IMR-90 (cell line): ENCODE results near the gene DAB1.

Experiments
- BHLHE40 ChIP-seq: fragments of 150-350 bp; IDR thresholded peaks from 2 replicates; pipeline ENCODE4 v1.6.1; 2016; ENCODE audit warnings: mild to moderate bottlenecking, low read depth, low read length
- CHD1 ChIP-seq: IDR thresholded peaks from 2 replicates; pipeline ENCODE4 v1.6.1; 2012; ENCODE audit warnings: low read depth, low read length, improper control_type of control experiment
- MAFK ChIP-seq: IDR thresholded peaks from 2 replicates; pipeline ENCODE4 v1.6.1; 2012; ENCODE audit warnings: low read depth, low read length, improper control_type of control experiment
- MAZ ChIP-seq: IDR thresholded peaks from 2 replicates; pipeline ENCODE4 v1.6.1; 2012; ENCODE audit warnings: low read depth, mild to moderate bottlenecking, low read length, improper control_type of control experiment, moderate library complexity, borderline replicate concordance
- MXI1 ChIP-seq: IDR thresholded peaks from 2 replicates; pipeline ENCODE4 v1.6.1; 2012; ENCODE audit warnings: low read depth, mild to moderate bottlenecking, low read length, moderate library complexity, borderline replicate concordance
- NFE2L2 ChIP-seq: fragments of 150-350 bp; IDR thresholded peaks from 2 replicates; pipeline ENCODE4 v1.6.1; 2016; ENCODE audit warnings: low read depth, mild to moderate bottlenecking, low read length
- POLR2A ChIP-seq: IDR thresholded peaks from 2 replicates; pipeline ENCODE4 v1.6.1; 2012; ENCODE audit warnings: mild to moderate bottlenecking, low read depth, low read length
- RAD21 ChIP-seq: IDR thresholded peaks from 2 replicates; pipeline ENCODE4 v1.6.1; 2012; ENCODE audit warnings: low read length, improper control_type of control experiment
- RFX5 ChIP-seq: IDR thresholded peaks from 2 replicates; pipeline ENCODE4 v1.8.0; 2012; ENCODE audit warnings: low read depth, mild to moderate bottlenecking, low read length, moderate library complexity
- SMC3 ChIP-seq: fragments of 150-350 bp; IDR thresholded peaks from 2 replicates; pipeline ENCODE4 v1.6.1; 2016; ENCODE audit warnings: low read depth, mild to moderate bottlenecking, antibody characterized with exemption, low read length, moderate library complexity
- TF ChIP-seq, protein P1 (sequence below): conservative IDR thresholded peaks from 2 replicates; pipeline ENCODE4 v1.5.1; 2012; ENCODE audit warnings: mild to moderate bottlenecking, low read depth, low read length, improper control_type of control experiment
- TF ChIP-seq, protein P2 (sequence below): fragments of 150-350 bp; IDR thresholded peaks from 2 replicates; pipeline ENCODE4 v1.6.1; 2017; ENCODE audit warnings: mild to moderate bottlenecking, antibody characterized with exemption, low read length, low read depth
- TF ChIP-seq, protein P3 (sequence below): fragments of 150-350 bp; IDR thresholded peaks from 2 replicates; pipeline ENCODE4 v1.6.1; 2016; ENCODE audit warnings: low read depth, mild to moderate bottlenecking, low read length, moderate library complexity, borderline replicate concordance

DNA sequence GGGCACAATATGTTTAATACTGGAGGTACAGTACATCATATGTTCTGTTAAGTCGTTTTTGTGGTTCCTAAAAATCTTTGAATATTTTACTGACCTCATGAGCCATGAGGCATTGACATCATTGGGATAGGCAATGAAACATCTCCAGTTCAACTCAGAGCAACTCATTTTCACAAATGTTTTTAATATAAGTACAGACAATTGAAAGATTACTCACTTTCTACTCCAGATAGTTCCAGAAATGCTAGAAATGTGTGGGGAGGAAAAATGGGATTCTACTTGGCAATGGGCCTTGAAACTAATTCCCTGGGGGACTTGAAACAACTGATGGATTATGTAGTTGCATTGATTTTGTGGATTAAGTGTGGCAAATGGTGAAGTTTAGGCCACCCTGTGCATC is 450.9 kb downstream of the DAB1 start:
- TF ChIP-seq, protein P1, sequence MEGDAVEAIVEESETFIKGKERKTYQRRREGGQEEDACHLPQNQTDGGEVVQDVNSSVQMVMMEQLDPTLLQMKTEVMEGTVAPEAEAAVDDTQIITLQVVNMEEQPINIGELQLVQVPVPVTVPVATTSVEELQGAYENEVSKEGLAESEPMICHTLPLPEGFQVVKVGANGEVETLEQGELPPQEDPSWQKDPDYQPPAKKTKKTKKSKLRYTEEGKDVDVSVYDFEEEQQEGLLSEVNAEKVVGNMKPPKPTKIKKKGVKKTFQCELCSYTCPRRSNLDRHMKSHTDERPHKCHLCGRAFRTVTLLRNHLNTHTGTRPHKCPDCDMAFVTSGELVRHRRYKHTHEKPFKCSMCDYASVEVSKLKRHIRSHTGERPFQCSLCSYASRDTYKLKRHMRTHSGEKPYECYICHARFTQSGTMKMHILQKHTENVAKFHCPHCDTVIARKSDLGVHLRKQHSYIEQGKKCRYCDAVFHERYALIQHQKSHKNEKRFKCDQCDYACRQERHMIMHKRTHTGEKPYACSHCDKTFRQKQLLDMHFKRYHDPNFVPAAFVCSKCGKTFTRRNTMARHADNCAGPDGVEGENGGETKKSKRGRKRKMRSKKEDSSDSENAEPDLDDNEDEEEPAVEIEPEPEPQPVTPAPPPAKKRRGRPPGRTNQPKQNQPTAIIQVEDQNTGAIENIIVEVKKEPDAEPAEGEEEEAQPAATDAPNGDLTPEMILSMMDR = no peak
- TF ChIP-seq RAD21 (no peak), POLR2A (no peak), MAFK (no peak), BHLHE40 (no peak), SMC3 (no peak), MAZ (no peak), MXI1 (no peak), RFX5 (no peak), CHD1 (no peak), NFE2L2 (no peak)
- TF ChIP-seq, protein P2, sequence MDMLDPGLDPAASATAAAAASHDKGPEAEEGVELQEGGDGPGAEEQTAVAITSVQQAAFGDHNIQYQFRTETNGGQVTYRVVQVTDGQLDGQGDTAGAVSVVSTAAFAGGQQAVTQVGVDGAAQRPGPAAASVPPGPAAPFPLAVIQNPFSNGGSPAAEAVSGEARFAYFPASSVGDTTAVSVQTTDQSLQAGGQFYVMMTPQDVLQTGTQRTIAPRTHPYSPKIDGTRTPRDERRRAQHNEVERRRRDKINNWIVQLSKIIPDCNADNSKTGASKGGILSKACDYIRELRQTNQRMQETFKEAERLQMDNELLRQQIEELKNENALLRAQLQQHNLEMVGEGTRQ = no peak
- TF ChIP-seq, protein P3, sequence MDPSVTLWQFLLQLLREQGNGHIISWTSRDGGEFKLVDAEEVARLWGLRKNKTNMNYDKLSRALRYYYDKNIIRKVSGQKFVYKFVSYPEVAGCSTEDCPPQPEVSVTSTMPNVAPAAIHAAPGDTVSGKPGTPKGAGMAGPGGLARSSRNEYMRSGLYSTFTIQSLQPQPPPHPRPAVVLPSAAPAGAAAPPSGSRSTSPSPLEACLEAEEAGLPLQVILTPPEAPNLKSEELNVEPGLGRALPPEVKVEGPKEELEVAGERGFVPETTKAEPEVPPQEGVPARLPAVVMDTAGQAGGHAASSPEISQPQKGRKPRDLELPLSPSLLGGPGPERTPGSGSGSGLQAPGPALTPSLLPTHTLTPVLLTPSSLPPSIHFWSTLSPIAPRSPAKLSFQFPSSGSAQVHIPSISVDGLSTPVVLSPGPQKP = no peak
